H4 (cell line): ENCODE measurements around the gene MAP3K7CL. TPM values are rescaled to one million over a fixed set of nuclear protein-coding genes. Genes with fewer than 3 reads are reported as not detected.
A peak's percentile ranks its signal among the peaks of the same experiment; 100 is the strongest.

Experiments used
- DNase-seq: peaks from one replicate; pipeline ENCODE4 v3.0.0-alpha.2; 2015; ENCODE audit warnings: low spot score
- total RNA-seq: library from RNA; depleted of rRNA; stranded (reverse); fragments of >200 nt; shearing (Covaris generic); gene quantifications from 2 replicates; pipeline ENCODE4 v1.2.3, GENCODE V29; 2014

MAP3K7CL gene
- total RNA-seq, 1 experiment from 2014 or later = 4.0 TPM

DNA sequence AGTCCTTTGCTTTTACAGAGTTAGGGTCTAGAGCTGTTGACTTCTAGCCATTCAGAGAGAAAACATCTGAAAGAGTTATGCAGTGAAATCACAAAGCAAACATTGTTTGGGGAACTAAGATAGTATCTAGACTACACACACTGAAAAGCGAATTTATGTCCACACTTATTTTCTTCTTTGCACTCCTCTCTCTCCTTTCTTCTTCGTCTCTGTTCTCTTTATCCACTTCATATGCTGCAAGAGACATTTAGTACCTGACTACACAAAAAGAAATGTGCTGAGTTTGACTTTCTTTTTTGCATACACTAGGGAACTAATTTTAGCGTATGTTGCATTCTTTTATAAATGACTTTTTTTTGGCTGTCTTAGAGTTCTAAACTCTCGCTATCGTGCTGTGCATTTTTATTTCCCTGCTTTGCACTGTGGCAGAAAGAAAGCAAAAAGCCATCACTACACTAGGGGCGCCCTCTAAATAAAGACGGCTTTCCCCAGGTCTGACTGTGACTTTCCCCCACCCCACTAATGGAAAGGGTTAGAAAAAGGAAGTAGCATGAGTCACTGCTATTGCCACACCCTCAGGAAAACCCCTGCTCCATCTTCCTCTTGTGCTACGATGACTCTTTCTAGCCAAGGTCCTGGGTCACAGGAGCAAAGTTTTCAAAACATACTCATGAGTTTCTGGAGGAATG, 65.7 kb downstream of the MAP3K7CL start:
- peak; percentile 96 for DNase-seq

DNA sequence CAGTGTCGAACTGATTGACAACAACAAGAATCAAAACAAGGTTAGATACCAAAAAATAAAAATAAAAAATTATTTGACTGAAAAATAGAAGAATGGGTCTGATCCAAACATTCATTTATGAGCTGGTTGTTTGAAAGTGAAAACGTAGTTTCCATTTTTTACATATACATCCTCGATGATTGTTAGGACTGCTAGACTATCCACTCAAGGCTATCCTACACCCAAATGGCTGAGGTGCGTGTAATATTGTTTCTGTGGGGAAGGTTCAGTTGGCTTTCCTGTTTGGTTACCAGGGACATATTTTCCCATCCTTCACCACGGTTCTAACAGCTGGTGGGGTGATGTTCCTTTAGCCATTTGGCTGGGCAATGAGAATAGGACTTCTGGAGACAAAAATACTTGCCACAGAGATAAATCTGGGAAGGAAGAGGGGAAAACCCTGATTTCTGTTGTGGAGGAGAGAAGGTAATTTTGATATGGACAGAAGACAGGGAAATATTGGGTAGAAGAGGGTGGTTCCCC, 66.3 kb downstream of the MAP3K7CL start:
- no peak for DNase-seq

DNA sequence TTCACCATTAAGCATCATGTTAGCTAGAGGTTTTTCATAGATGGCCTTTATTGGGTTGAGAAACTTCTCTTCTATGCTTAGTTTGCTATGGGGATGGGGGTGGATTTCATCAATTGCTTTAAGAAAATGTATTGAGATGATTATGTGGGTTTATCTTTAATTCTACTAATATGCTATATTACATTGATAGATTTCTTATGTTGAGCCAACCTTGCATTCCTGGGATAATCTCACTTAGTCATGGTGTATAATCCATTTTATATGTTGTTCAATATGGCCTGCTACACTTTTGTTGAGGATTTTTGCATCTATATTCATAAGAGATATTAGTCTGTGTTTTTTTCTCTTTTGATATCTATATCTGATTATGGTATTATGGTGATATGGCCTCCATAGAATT, 70.7 kb downstream of the MAP3K7CL start:
- DNase-seq = no peak

DNA sequence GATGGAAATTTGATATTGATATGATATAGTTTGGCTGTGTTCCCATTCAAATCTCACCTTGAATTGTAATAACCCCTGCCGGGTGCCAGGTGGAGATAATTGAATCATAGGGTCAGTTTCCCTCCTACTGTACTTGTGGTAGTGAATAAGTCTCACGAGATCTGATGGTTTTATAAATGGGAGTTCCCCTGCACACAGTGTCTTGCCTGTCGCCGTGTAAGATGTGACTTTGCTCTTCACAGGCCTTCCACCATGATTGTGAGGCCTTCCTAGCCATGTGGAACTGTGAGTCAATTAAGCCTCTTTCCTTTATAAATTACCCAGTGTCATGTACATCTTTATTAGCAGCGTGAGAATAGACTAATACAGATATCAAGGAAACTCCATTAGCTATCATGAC, 74.6 kb downstream of the MAP3K7CL start:
- no peak for DNase-seq

DNA sequence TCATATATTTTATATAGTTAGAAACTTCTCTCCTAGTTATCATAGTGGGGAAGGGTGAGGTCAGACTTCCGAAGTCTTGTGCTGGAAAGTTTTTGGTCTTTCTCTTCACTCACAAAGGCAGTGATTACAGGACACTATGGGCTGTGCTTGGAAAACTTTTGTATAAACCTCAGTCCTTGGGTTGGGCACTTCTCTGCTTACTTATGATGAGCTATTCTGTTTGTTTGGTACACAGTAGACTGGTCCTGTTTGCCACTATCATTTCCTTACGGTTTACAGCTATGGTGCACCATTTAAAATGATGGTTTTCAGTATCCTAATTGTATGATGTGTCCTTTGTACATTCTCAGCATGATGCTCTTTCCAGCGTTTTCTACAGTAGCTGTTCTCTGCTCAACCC, 75.5 kb downstream of the MAP3K7CL start:
- no peak for DNase-seq

DNA sequence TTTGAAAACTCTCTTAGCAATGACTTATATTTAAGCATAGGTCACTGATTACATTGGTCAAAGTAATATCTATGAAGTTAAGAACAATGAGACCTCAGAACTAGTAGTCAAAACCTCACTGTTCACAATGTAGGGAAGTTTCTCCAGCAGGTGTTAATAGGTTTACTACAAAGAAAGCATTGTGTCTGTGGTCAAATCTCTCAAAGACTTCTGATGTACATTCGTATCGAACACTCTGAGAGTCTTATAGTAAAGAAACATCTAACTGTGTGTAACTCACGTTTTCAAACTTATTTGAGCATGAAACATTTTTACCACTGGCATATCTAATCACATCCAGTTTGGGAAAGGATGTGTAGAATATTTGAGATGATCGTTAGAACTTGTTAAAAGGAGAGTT, 76.0 kb downstream of the MAP3K7CL start:
- no peak for DNase-seq

DNA sequence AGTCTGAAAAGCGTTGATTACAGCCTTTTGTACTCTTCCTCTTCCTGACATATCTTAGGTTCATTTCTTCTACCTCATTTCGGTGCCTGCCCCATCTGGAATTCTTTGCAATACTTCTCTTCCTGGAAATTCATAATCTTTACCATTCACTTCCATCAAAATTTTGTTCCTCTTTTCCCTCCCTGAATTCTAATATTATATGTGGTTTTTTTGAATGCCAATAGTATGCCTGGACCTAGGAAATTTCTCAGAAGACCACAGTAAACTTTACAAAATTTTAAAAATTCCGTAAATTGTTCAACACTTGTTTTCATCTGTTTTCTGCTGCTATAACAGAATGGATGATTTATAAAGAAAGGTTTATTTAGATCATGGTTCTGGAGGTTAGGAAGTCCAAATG, 76.8 kb downstream of the MAP3K7CL start:
- DNase-seq = no peak

DNA sequence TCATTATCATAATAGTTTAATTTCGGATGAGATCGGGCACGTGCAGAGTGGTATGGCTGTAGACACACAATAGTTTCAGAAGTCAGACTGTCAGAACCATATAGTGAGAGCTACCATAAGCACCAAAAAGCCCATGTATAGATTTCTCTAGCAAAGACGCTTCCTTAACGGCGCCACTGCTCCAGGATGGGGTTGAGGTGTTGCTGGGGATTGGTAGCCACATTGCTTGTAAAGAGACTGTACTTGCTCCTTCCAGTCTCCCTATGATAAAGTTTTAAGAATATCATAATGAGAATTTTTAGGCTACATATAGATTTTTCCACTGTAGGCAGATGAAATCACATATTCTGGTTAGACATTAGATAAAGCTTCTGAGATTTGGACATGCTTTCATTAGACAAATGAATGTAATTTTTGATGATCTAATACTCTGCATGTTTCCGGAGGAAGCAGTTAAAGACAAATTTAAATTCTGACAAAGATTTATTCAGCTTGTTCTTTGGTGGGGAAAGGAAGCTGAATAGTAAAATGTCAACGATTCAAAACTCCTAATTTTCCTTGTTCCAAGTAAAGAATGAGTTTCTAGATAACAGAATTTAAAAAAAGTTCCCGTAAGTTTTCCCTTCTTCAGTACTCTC, 77.7 kb downstream of the MAP3K7CL start:
- DNase-seq = no peak

DNA sequence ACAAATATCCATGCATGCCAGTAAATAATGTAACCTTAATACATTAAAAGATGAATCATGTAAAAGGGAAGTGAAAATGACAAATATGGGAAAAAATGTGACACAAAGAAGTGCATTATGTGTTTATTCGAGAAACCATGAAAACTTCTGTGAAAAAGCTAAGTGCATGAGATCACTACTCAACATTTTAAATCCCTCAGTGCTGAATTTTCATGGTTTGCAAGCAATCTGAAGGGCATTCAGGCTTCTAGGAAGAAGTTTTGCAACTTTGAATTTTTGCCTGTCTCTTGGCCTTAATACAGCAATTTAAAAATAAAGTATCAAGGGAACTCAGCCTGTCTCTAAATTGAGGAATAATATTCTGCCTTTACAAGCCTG, 78.2 kb downstream of the MAP3K7CL start:
- DNase-seq = peak; percentile 42

DNA sequence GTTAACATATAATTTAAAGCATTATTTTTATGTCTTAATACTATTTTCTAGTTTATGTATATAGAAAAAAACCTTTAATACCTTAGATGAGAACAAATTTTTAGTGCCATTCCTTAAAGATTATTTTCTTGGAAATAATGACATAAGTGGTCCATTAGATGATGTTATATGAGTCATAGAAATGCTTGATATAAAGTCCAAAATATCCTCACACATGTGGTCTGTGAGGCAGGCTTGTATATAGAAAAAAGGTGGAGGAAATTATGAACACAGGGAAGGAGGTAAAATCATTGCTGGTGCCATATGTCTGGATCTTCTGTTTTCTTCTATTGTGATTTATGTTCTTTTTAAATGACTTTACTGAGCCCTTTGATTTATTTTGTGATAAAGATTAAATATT, 79.3 kb downstream of the MAP3K7CL start:
- no peak for DNase-seq

DNA sequence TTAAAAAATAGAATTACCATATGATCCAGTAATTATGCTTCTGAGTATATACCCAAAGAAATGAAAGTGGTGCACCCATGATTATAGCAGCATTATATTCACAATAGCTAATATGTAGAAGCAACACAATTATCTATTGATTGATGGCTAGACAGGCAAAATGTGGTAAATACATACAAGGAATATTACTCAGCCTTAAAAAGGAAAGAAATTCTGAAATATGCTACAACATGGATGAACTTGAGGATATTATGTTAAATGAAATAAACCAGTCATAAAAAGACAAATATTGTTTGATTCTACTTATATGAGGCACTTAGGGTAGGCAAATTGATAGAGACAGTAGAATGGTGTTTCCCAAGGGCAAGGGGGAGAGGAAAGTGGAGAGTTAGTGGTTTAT, 80.8 kb downstream of the MAP3K7CL start:
- DNase-seq = no peak

DNA sequence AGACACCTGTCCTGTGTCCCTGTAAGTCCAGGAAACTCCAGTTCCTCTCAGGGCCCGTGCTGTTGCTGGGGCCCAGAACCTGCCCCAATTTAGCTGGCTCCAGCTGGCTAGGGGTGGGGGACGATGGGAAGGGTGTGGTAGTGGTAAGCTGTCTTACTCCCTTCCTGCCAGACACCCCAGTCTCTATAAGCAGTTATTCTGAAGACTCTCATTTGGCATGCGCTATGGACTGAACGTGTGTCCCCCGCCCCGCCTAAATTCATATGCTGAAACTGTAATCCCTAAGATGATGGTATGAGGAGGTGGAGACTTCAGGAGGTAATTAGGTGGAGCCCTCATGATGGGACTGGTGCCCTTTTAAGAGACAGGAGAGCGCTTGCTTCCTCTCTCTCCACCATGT, 82.0 kb downstream of the MAP3K7CL start:
- DNase-seq = no peak

DNA sequence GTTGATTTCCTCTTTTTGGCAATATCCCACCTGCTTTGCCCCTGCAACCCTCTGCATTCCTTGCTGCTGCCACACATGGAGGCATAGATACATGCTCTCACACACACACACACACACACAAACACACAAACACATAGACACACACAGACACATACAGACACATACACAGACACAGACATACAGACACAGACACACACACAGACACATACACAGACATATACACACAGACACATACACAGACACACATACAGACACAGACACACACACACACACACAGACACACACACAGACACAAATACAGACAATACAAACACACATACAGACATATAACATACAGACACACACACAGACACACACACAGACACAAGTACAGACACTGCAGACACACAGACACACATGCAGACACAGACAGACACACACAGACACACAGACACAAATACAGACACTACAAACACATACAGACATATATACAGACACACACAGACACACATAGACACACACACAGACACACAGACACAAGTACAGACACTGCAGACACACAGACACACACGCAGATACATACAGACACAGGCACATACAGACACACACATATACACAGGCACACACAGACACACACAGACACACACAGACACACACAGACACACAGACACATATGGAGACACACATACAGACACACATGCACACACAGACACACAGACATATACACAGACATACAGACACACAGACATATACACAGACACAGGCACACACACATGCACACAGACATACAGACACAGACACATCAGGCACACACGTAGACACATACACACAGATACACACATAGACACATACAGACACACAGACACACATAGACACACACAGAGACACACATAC, 83.3 kb downstream of the MAP3K7CL start:
- no peak for DNase-seq

DNA sequence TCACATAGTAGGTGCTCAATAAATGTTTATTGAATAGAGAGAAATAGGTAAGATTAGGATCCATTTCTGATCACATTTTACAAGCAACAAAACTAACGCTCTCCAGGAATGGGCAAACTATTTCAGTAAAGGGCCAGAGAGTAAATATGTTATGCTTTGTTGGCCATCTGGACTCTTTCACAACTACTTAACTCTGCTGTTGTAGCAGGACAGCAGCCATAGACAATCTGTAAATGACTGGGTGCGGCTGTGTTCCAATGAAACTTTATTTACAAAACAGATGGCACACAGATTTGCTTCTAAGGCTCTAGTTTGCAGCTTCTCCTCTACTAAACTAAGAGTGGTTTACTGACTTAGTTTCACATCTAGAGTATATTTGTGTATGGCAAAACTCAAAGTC, 85.3 kb downstream of the MAP3K7CL start:
- DNase-seq = no peak

DNA sequence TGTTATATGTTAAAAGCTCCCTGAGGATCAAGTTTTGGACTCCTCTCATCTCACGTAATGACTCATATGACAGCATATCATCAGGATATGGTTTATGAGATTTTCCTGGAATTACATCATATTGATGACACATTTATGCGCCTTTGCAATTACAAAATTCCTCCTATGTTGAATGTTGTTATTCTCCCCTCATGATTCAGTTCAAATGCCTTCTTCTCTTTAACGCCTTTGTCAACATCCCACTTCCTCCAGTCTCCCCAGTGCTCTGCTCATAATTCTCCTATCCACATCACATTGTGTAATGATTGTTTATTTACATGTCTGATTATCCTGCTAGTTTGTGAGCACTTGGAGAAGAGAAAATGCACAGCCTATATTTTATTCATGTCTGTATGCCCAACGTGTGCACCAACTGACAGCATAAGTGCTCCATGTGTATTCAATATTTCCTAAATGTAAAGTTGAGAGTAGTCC, 87.4 kb downstream of the MAP3K7CL start:
- peak; percentile 89 for DNase-seq

DNA sequence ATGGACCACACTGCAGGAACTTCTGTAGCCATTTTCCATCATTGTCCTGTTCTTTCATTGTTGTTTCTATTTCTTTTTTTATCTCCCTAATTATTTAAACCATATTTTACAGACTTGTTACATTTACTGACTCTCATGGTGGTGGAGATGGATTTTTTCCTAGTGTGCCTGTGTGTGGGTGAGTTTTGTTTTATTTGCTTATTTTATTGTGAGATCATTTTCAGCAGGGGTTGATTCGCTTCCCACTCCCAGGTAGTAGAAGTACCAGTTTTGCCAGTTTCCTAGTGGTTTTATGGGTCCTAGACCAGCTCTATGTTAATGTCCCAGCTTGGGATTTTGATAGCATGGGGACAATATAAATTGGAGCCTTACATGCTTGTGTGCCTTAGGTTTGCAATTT, 88.3 kb downstream of the MAP3K7CL start:
- DNase-seq = no peak

DNA sequence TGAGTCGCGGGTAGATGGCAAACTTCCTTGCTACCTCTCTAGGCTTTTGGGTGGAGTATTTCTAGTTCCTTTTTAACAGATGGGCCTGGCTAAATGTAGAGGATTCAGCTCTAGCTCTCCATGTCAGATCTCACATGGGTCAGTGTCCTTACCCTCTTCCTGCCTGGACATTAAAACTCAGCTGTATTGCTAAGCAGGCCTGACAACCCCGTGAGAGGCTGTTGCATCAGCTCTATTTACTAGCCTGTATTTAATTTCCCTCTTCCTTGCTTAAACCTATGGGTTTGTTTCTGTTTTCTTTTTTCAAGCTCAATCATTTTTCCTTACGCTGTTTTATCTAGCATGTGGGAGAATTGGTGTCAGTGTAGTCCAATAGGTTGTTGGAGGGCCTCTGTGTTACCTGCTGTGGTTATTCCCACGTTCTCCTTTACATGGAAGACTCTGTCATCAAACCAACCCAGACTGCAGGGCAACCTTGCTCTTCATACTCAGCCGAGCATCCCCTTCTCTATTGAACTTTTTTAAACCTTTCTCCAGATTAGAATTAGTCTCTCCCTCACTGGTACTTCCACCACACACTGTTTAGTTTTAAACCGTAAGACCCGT, 88.8 kb downstream of the MAP3K7CL start:
- peak; percentile 29 for DNase-seq

DNA sequence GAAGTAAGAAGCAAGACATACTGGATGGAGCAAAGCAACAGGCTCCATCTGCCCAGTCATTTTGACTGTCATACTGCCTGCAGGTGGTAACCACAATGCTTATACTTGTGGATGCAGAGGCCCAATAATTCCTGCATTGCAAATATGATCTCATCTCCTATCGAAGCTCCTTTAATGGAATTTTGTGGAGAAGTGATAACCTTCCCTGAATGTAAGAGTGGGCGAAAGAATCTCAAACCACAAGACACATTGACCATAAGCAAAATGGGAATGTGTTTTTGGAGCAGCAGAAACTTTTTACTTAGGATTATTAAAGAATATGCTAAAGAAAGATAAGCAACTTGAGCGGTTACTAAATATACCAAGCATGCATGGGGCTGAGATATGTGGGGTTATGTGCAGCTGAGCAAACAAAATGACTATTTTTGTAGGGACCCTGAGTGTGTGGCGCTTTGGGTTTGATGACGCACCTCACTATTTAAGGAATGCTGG, 90.9 kb downstream of the MAP3K7CL start:
- peak; percentile 85 for DNase-seq

DNA sequence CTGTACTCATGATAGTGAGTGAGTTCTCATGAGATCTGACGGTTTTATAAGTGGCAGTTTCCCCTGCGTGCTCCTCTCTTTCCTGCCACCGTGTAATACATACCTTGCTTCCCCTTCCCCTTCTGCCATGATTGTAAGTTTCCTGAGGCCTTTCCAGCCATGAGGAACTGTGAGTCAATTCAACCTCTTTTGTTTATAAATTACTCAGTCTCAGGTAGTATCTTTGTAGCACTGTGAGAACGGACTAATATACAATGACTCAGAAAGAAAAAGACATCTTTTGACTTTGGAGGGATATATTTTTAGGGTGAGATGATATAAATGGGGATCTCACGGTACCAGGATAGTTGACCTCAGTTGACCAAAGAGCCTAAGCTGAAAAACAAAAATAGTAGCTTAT, 93.6 kb downstream of the MAP3K7CL start:
- DNase-seq = no peak
